Fibroblast of lung (primary cell): ENCODE results near the gene SORCS2.

Experiments used
- EZH2 ChIP-seq: IDR thresholded peaks from 2 replicates; pipeline ENCODE4 v1.5.1; 2012; ENCODE audit warnings: low read length, control low read depth, mild to moderate bottlenecking; ENCODE audit errors: missing control alignments
- TF ChIP-seq, protein P1 (sequence below), 2 donors: IDR thresholded peaks in 1 of 2; conservative IDR thresholded peaks in 1 of 2; 1 replicate in 1 of 2; 2 replicates in 1 of 2; pipeline ENCODE4 v1.5.1; 2011 to 2012; ENCODE audit warnings: low read length in 2 of 2, control low read depth in 1 of 2, inconsistent platforms in 1 of 2, low read depth in 1 of 2, mild to moderate bottlenecking in 1 of 2

DNA sequence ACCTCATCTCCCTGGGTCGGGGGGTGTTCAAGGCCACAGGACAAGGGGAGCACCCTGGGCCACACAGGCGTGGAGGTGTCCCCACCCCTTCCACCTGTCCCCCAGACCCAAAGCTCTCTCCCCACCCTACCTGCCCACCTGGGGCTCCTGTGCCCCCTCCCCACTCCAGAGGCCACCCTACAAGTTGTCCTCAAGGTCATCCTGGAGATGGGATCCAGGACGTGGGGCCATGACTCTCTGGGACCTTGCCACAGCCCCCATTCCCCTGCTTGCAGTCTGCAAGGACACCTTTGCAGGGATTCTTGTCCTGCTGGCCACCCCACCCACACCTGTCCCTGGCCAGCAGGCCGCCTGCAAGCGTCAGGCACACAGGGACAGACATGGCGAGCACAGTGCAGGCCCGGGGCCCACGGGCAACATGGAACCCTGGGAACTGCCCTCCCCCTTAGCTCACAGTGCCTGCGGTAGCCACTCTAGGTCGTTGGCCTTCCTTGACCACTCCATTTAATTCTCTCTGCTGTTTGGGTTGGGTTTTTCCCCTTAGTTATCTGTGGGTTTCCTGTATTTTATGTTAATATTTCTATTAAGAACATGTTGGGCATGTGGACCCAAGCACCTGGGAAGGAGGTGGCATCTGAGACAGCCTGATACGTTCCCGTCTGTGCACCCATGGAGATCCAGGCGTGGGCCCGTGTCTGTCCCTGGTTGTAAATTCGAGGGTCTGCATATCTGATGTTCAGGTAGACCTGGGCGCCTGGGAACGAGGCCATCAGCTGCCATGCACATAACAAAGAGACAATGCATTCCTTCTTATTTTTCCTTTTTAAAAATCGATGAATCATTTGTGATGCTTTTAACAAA is 549.8 kb downstream of the SORCS2 start:
- no peak for TF ChIP-seq EZH2
- TF ChIP-seq, protein P1, sequence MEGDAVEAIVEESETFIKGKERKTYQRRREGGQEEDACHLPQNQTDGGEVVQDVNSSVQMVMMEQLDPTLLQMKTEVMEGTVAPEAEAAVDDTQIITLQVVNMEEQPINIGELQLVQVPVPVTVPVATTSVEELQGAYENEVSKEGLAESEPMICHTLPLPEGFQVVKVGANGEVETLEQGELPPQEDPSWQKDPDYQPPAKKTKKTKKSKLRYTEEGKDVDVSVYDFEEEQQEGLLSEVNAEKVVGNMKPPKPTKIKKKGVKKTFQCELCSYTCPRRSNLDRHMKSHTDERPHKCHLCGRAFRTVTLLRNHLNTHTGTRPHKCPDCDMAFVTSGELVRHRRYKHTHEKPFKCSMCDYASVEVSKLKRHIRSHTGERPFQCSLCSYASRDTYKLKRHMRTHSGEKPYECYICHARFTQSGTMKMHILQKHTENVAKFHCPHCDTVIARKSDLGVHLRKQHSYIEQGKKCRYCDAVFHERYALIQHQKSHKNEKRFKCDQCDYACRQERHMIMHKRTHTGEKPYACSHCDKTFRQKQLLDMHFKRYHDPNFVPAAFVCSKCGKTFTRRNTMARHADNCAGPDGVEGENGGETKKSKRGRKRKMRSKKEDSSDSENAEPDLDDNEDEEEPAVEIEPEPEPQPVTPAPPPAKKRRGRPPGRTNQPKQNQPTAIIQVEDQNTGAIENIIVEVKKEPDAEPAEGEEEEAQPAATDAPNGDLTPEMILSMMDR (conservative IDR thresholded peaks at IDR 0.05 in 1 of 2, IDR thresholded peaks at IDR 0.05 in 1 of 2; ENCODE audit: low read depth in 1 of 2, low read length in 2 of 2) = no peak
